Osteocyte (in vitro differentiated cells): ENCODE measurements around the gene TMEM17. TPM values are rescaled to one million over a fixed set of nuclear protein-coding genes. Genes with fewer than 3 reads are reported as not detected.

Experiments used
- DNase-seq: peaks from one replicate; pipeline ENCODE4 v3.0.0; 2021; ENCODE audit warnings: mixed read lengths; ENCODE audit not compliant: unreplicated experiment; ENCODE audit errors: extremely low spot score
- H3K27ac Mint-ChIP-seq: one replicate; pipeline ENCODE4 v1.8.0; 2021; ENCODE audit warnings: mild to moderate bottlenecking, mixed read lengths; ENCODE audit not compliant: unreplicated experiment
- H3K27me3 Mint-ChIP-seq: one replicate; pipeline ENCODE4 v1.8.0; 2021; ENCODE audit warnings: mixed read lengths; ENCODE audit not compliant: unreplicated experiment
- H3K36me3 Mint-ChIP-seq: one replicate; pipeline ENCODE4 v1.8.0; 2021; ENCODE audit warnings: mixed read lengths; ENCODE audit not compliant: unreplicated experiment
- H3K4me1 Mint-ChIP-seq: one replicate; pipeline ENCODE4 v1.8.0; 2021; ENCODE audit warnings: mixed read lengths; ENCODE audit not compliant: unreplicated experiment
- H3K4me3 Mint-ChIP-seq: one replicate; pipeline ENCODE4 v1.8.0; 2021; ENCODE audit warnings: mild to moderate bottlenecking, moderate library complexity, mixed read lengths; ENCODE audit not compliant: unreplicated experiment
- H3K9me3 Mint-ChIP-seq: one replicate; pipeline ENCODE4 v1.8.0; 2021; ENCODE audit warnings: mixed read lengths; ENCODE audit not compliant: unreplicated experiment
- total RNA-seq: library from RNA; stranded (reverse); gene quantifications from 2 replicates; pipeline ENCODE4 v1.2.1, GENCODE V29; 2021
- TF ChIP-seq, protein P1 (sequence below): fragments of 200-600 bp; sonication (generic); IDR thresholded peaks from 2 replicates; pipeline ENCODE4 v1.5.0; 2021; ENCODE audit warnings: antibody characterized with exemption, mild to moderate bottlenecking, moderate library complexity

The TMEM17 gene
- total RNA-seq, 1 donor from 2014 or later, result 2.1 TPM

GRCh38 chr2:62464221-62465007 lies 41.6 kb downstream of the TMEM17 start:
- H3K4me1 Mint-ChIP-seq, result no peaks in the 10 kb centered on the region
- no peaks in the 10 kb centered on the region for H3K27me3 Mint-ChIP-seq
- H3K36me3 Mint-ChIP-seq, result no peaks in the 10 kb centered on the region
- no peak overlapping the region for H3K4me3 Mint-ChIP-seq
- no peak overlapping the region for H3K27ac Mint-ChIP-seq
- TF ChIP-seq, protein P1, sequence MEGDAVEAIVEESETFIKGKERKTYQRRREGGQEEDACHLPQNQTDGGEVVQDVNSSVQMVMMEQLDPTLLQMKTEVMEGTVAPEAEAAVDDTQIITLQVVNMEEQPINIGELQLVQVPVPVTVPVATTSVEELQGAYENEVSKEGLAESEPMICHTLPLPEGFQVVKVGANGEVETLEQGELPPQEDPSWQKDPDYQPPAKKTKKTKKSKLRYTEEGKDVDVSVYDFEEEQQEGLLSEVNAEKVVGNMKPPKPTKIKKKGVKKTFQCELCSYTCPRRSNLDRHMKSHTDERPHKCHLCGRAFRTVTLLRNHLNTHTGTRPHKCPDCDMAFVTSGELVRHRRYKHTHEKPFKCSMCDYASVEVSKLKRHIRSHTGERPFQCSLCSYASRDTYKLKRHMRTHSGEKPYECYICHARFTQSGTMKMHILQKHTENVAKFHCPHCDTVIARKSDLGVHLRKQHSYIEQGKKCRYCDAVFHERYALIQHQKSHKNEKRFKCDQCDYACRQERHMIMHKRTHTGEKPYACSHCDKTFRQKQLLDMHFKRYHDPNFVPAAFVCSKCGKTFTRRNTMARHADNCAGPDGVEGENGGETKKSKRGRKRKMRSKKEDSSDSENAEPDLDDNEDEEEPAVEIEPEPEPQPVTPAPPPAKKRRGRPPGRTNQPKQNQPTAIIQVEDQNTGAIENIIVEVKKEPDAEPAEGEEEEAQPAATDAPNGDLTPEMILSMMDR, result no peak
- H3K9me3 Mint-ChIP-seq, result no peaks in the 10 kb centered on the region
- no peak for DNase-seq

- DNase-seq, result no peak
- Mint-ChIP-seq H3K27me3 (no peaks in the 10 kb centered on the region), H3K36me3 (no peaks in the 10 kb centered on the region), H3K27ac (no peak overlapping the region), H3K4me1 (peaks cover 3% of the 10 kb centered on the region), H3K4me3 (no peak overlapping the region), H3K9me3 (no peaks in the 10 kb centered on the region)
- TF ChIP-seq, protein P1, result no peak
These were observed 43.8 kb downstream of the TMEM17 start for GRCh38 chr2:62462211-62462610.

- Mint-ChIP-seq H3K36me3 (no peaks in the 10 kb centered on the region), H3K4me3 (no peak overlapping the region), H3K4me1 (peaks cover 4% of the 10 kb centered on the region), H3K9me3 (no peaks in the 10 kb centered on the region), H3K27me3 (no peaks in the 10 kb centered on the region), H3K27ac (no peak overlapping the region)
- TF ChIP-seq, protein P1, result no peak
- no peak for DNase-seq
These were observed 44.3 kb downstream of the TMEM17 start for GRCh38 chr2:62461707-62462106.

DNA sequence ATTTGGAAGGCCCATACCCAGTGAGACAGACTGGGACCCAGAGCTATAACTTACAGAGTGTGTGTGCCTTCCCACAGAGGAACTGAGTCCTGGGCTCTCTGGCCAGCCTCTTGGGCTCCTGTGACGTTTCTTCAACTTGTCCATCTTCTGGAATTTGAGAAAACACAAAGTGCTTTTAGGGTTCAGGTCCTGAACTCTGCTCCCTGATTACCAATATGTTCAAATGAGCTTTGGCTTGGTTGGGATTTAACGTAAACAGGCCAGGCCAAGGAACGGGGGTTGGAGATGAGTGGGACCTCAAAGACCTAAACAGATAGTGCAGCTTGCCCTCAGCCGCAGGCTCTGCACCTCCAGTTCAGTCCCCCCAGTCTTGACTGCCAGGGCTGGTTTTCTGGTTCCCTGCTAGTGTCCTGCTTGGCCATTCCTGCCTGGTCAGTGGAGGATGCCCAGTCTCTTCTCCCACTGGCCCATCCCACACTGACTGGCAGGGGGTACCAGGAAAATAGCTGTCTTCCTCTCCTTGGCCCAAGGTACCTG lies 44.9 kb downstream of the TMEM17 start:
- Mint-ChIP-seq H3K27me3 (no peaks in the 10 kb centered on the region), H3K27ac (no peak overlapping the region), H3K4me3 (no peak overlapping the region), H3K9me3 (no peaks in the 10 kb centered on the region), H3K4me1 (peaks cover 4% of the 10 kb centered on the region), H3K36me3 (no peaks in the 10 kb centered on the region)
- DNase-seq, result no peak
- TF ChIP-seq, protein P1, result no peak

DNA sequence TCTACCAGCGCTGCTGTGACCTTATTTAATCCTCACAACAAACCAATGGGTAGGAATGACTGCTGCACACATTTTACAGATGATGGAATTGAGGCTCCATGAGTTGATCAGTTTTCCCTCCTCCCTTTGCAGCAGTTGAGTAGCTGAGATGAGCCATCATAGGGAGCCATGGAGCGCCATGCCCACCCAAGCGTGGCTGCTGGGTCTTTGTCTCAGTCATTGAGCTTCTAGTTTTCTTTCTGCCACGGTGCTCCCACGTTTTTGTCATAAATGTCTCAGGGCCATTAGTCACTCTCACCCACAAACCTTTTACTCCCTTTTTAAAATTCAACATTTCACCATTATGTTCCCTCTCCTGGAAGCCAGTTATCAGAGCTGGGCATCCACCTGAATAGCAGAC lies 45.8 kb downstream of the TMEM17 start:
- H3K4me1 Mint-ChIP-seq, result peaks cover 4% of the 10 kb centered on the region

More for the DNA sequence above, 45.8 kb downstream of the TMEM17 start:
- TF ChIP-seq, protein P1, result no peak
- Mint-ChIP-seq H3K27me3 (no peaks in the 10 kb centered on the region), H3K27ac (no peak overlapping the region), H3K36me3 (no peaks in the 10 kb centered on the region), H3K9me3 (no peaks in the 10 kb centered on the region), H3K4me3 (no peak overlapping the region)
- DNase-seq, result no peak
